ENCODE results near the gene PTOV1. TPM values are rescaled to one million over a fixed set of nuclear protein-coding genes. Genes with fewer than 3 reads are reported as not detected.

Gene PTOV1
- total and polyA plus RNA-seq, 10 of the 15 experiments (the other 5 are each of a cell fraction or from before 2014, with no cell fraction given) = 3.2 to 83.5 (median 22.3) TPM

GRCh38 chr19:49877020-49877878, 26.3 kb downstream of the PTOV1 start, which contains the start of the genes AKT1S1 and TBC1D17:
Gene AKT1S1 (minus strand): TSS chr19:49877355. CDS start chr19:49873295, 4,060 bp downstream.
Gene TBC1D17 (plus strand): TSS chr19:49877702. CDS start chr19:49877724, 22 bp downstream.
- POLR2A ChIA-PET = interaction anchor here (0.6 to 3.0 kb wide), 16 partner anchors 9 to 237 kb away, joined by 3 to 23 read pairs (median 5); partner anchors contain the start of genes AP2A1, ATF5, FUZ and MED25
- intact Hi-C loops (cut with micrococcal nuclease; ENCODE audit: unreplicated experiment) = loop anchor here (1.0 to 5.0 kb wide), 5 partner anchors 13 to 64 kb away; partner anchors contain the start of genes ATF5, FUZ, IL4I1 and NUP62
- in situ Hi-C loops (cut with MboI) = loop anchor here (25.0 kb wide), 1 partner anchor 1240 kb away; the partner anchor contains the start of genes CA11 and DBP
- TF ChIP-seq, protein P1, sequence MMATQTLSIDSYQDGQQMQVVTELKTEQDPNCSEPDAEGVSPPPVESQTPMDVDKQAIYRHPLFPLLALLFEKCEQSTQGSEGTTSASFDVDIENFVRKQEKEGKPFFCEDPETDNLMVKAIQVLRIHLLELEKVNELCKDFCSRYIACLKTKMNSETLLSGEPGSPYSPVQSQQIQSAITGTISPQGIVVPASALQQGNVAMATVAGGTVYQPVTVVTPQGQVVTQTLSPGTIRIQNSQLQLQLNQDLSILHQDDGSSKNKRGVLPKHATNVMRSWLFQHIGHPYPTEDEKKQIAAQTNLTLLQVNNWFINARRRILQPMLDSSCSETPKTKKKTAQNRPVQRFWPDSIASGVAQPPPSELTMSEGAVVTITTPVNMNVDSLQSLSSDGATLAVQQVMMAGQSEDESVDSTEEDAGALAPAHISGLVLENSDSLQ (IDR thresholded peaks at IDR 0.05) = no peak
- TF ChIP-seq NKRF (conservative IDR thresholded peaks at IDR 0.05) = peak; percentile 88
- TF ChIP-seq SUPT20H (IDR thresholded peaks at IDR 0.05; ENCODE audit: borderline replicate concordance, control insufficient read depth, low read depth, low read length) = no peak
- TF ChIP-seq, protein P2, sequence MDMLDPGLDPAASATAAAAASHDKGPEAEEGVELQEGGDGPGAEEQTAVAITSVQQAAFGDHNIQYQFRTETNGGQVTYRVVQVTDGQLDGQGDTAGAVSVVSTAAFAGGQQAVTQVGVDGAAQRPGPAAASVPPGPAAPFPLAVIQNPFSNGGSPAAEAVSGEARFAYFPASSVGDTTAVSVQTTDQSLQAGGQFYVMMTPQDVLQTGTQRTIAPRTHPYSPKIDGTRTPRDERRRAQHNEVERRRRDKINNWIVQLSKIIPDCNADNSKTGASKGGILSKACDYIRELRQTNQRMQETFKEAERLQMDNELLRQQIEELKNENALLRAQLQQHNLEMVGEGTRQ (IDR thresholded peaks at IDR 0.05; ENCODE audit: borderline replicate concordance, low read depth, low read length) = peak; percentile 97
- no peak; the same call in 1 of the 2 replicates for TF ChIP-seq HDGF (IDR thresholded peaks at IDR 0.05)
- TF ChIP-seq RCOR1 (conservative IDR thresholded peaks at IDR 0.05; ENCODE audit: low read depth, low read length) = 0 out of 2 replicates have a peak, but pooled peaks have one; percentile 18
- peak; percentile 94 for TF ChIP-seq CHD2 (IDR thresholded peaks at IDR 0.05; ENCODE audit: borderline replicate concordance, low read depth, low read length)
- no peak for TF ChIP-seq KAT2A (conservative IDR thresholded peaks at IDR 0.05; ENCODE audit: control insufficient read depth, low read depth, low read length)
- TF ChIP-seq TCF3 (IDR thresholded peaks at IDR 0.05; ENCODE audit: borderline replicate concordance, insufficient read depth, low read depth, low read length) = no peak
- TF ChIP-seq POLR2AphosphoS5 (IDR thresholded peaks at IDR 0.05; ENCODE audit: low read length) = peak; percentile 84
- TF ChIP-seq TARDBP (IDR thresholded peaks at IDR 0.05; ENCODE audit: borderline replicate concordance) = no peak; the same call in 1 of the 2 replicates
- peak; percentile 95 for TF ChIP-seq YY1 (IDR thresholded peaks at IDR 0.05; ENCODE audit: low read depth, low read length)
- peak; percentile 98 for TF ChIP-seq FOXK2 (IDR thresholded peaks at IDR 0.05)
- TF ChIP-seq ATF7 (IDR thresholded peaks at IDR 0.05; ENCODE audit: low read depth) = peak; percentile 99
- TF ChIP-seq JUNB (IDR thresholded peaks at IDR 0.05) = no peak; the same call in 1 of the 2 replicates
- no peak for TF ChIP-seq MYC (IDR thresholded peaks at IDR 0.05; ENCODE audit: insufficient read depth, insufficient read length, insufficient replicate concordance, low read length, severe bottlenecking)
- TF ChIP-seq RBBP5 (conservative IDR thresholded peaks at IDR 0.05) = no peak
- 0 out of 3 replicates have a peak, but pooled peaks of 1 of the 2 experiments have one; percentile 35 for TF ChIP-seq EGR1 (IDR thresholded peaks at IDR 0.05; ENCODE audit: borderline replicate concordance in 1 of 2, low read depth in 2 of 2, low read length in 2 of 2)
- TF ChIP-seq SREBF1 (IDR thresholded peaks at IDR 0.05; ENCODE audit: low read length) = peak; percentile 95

More at GRCh38 chr19:49877020-49877878, 26.3 kb downstream of the PTOV1 start, which contains the start of the genes AKT1S1 and TBC1D17:
- ChIA-PET CTCF (interaction anchor here (0.9 to 1.4 kb wide), 5 partner anchors 8 to 52 kb away, joined by 3 to 5 read pairs (median 3); partner anchors contain the start of genes ATF5 and NUP62), SMC1A (ENCODE audit: uncharacterized antibody, unreplicated experiment) (interaction anchor here (0.9 to 2.1 kb wide), 8 partner anchors 9 to 111 kb away, joined by 3 to 6 read pairs (median 4); partner anchors contain the start of genes ATF5 and IL4I1), RAD21 (ENCODE audit: unreplicated experiment) (interaction anchor here (0.7 to 2.2 kb wide), 10 partner anchors 8 to 111 kb away, joined by 3 to 8 read pairs (median 4); partner anchors contain the start of genes AP2A1, ATF5, NUP62 and PNKP)
- Histone ChIP-seq H4K20me1 (ENCODE audit: control insufficient read depth, insufficient read depth) (no peaks in the 10 kb centered on the region), H3K27ac (ENCODE audit: control insufficient read depth, insufficient read depth) (peak within 1 kb of the TSS; percentile 95), H3K36me3 (ENCODE audit: control insufficient read depth in 2 of 2, insufficient read depth in 2 of 2, low read length in 1 of 2) (peaks cover 2 to 4% of the 10 kb centered on the region in 2 experiments), H3K79me2 (ENCODE audit: control insufficient read depth, insufficient read depth, low read length) (peaks cover 25% of the 10 kb centered on the region), H3K9ac (ENCODE audit: control insufficient read depth, insufficient read depth, low read length) (peak within 1 kb of the TSS; percentile 84), H3K4me3 (peak within 1 kb of the TSS; percentile 90), H3K4me2 (ENCODE audit: control insufficient read depth, insufficient read depth) (peak within 1 kb of the TSS; percentile 92), H3K4me1 (ENCODE audit: control insufficient read depth, insufficient read depth, low read length) (peaks cover 16% of the 10 kb centered on the region), H3K27me3 (replicated peaks in 1 of 2; ENCODE audit: control insufficient read depth in 2 of 2, insufficient read depth in 2 of 2, low read length in 1 of 2) (no peaks in the 10 kb centered on the region), H3K9me3 (replicated peaks; ENCODE audit: control insufficient read depth, insufficient read depth, low read length) (no peaks in the 10 kb centered on the region), H2AFZ (ENCODE audit: control insufficient read depth, low read depth, low read length) (peak within 1 kb of the TSS; percentile 97)
- FAIRE-seq (peak; percentile 99), DNase-seq (ENCODE audit: low read depth, low spot score) (peak; percentile 100), ATAC-seq (peak; percentile 85)
- no TSS peak for BruUV-seq (replicated peaks)
- 1% methylated on average over 61 of the region's 61 CpGs for WGBS (ENCODE audit: insufficient coverage, insufficient replicate concordance, low lambda C conversion rate, missing lambda C conversion rate)

Measured in GM12878 (cell line).